ENCODE results near the gene NFASC. TPM values are rescaled to one million over a fixed set of nuclear protein-coding genes. Genes with fewer than 3 reads are reported as not detected.

NFASC gene
- total RNA-seq, 2 donors from 2014 or later, result 4.4 to 7.6 TPM

GRCh38 chr1:204990059-204990664, 119.5 kb downstream of the NFASC start:
- no peak for TF ChIP-seq CTCF (IDR thresholded peaks at IDR 0.05)
- no peak for TF ChIP-seq POLR2A (IDR thresholded peaks at IDR 0.05)
- Histone ChIP-seq H3K4me1 (peaks cover 5% of the 10 kb centered on the region), H3K9me3 (no peaks in the 10 kb centered on the region), H3K27ac (no peak overlapping the region), H3K36me3 (replicated peaks in 1 of 2; ENCODE audit: insufficient read depth in 1 of 2, low read depth in 2 of 2) (no peaks in the 10 kb centered on the region), H3K27me3 (no peaks in the 10 kb centered on the region), H3K4me3 (no peak overlapping the region)
- ATAC-seq, result no peak
- no peak for DNase-seq
- WGBS, 2 donors, result 57 to 89% methylated on average over 1 to 3 of the region's 3 CpGs
- intact Hi-C loops (cut with DNase I), result loop anchor here (5.0 kb wide), 1 partner anchor 67 kb away; no protein-coding TSS in a partner anchor

- Histone ChIP-seq H3K27me3 (no peaks in the 10 kb centered on the region), H3K9me3 (no peaks in the 10 kb centered on the region), H3K4me3 (no peak overlapping the region), H3K4me1 (peaks cover 5% of the 10 kb centered on the region), H3K27ac (peak overlapping the region in 1 of 4 donors; percentile 8), H3K36me3 (replicated peaks in 1 of 2; ENCODE audit: insufficient read depth in 1 of 2, low read depth in 2 of 2) (no peaks in the 10 kb centered on the region)
- intact Hi-C loops (cut with DNase I), result loop anchor here (5.0 kb wide), 1 partner anchor 66 kb away; no protein-coding TSS in a partner anchor
- no peak for DNase-seq
- no peak for ATAC-seq
- 44 to 57% methylated on average over 11 of the region's 11 CpGs for WGBS, 2 donors
- TF ChIP-seq CTCF (IDR thresholded peaks at IDR 0.05) (no peak), POLR2A (IDR thresholded peaks at IDR 0.05) (no peak)
These were observed 120.2 kb downstream of the NFASC start for GRCh38 chr1:204990721-204991341.

GRCh38 chr1:204991342-204991844, 120.7 kb downstream of the NFASC start:
- DNase-seq (peak in 1 of 4 donors; percentile 22), ATAC-seq (peak; percentile 61)
- intact Hi-C loops (cut with DNase I), result loop anchor here (5.0 kb wide), 1 partner anchor 66 kb away; no protein-coding TSS in a partner anchor
- 28 to 40% methylated on average over 2 to 11 of the region's 11 CpGs for WGBS, 2 donors
- H3K27ac ChIP-seq, result peak overlapping the region in 1 of 4 donors; percentile 8
- no peaks in the 10 kb centered on the region for H3K9me3 ChIP-seq
- no peak for TF ChIP-seq POLR2A (IDR thresholded peaks at IDR 0.05)
- TF ChIP-seq CTCF (IDR thresholded peaks at IDR 0.05), result no peak
- H3K36me3 ChIP-seq (replicated peaks in 1 of 2; ENCODE audit: insufficient read depth in 1 of 2, low read depth in 2 of 2), result no peaks in the 10 kb centered on the region
- H3K27me3 ChIP-seq, result no peaks in the 10 kb centered on the region
- H3K4me3 ChIP-seq, result no peak overlapping the region
- H3K4me1 ChIP-seq, result peaks cover 5% of the 10 kb centered on the region

GRCh38 chr1:204992201-204992997, 121.7 kb downstream of the NFASC start:
- TF ChIP-seq CTCF (IDR thresholded peaks at IDR 0.05) (no peak), POLR2A (IDR thresholded peaks at IDR 0.05) (no peak)
- intact Hi-C loops (cut with DNase I), result loop anchor here (5.0 kb wide), 1 partner anchor 65 kb away; no protein-coding TSS in a partner anchor
- no peak for ATAC-seq
- no peak overlapping the region for H3K4me3 ChIP-seq
- DNase-seq, result peak in 1 of 4 donors; percentile 39
- H3K27ac ChIP-seq, result no peak overlapping the region
- no peaks in the 10 kb centered on the region for H3K9me3 ChIP-seq
- H3K4me1 ChIP-seq, result peaks cover 5% of the 10 kb centered on the region
- no peaks in the 10 kb centered on the region for H3K27me3 ChIP-seq
- WGBS, 2 donors, result 63 to 74% methylated on average over 12 to 13 of the region's 13 CpGs
- H3K36me3 ChIP-seq (replicated peaks in 1 of 2; ENCODE audit: insufficient read depth in 1 of 2, low read depth in 2 of 2), result no peaks in the 10 kb centered on the region
